GM21390 (cell line): Measurements from ENCODE around the gene ZNF593OS.

ENCODE experiments used
- ATAC-seq: cut with Tn5 transposase; IDR thresholded peaks from one replicate; pipeline ENCODE4 v1.9.1; 2021; ENCODE audit not compliant: unreplicated experiment

The ZNF593OS gene

DNA sequence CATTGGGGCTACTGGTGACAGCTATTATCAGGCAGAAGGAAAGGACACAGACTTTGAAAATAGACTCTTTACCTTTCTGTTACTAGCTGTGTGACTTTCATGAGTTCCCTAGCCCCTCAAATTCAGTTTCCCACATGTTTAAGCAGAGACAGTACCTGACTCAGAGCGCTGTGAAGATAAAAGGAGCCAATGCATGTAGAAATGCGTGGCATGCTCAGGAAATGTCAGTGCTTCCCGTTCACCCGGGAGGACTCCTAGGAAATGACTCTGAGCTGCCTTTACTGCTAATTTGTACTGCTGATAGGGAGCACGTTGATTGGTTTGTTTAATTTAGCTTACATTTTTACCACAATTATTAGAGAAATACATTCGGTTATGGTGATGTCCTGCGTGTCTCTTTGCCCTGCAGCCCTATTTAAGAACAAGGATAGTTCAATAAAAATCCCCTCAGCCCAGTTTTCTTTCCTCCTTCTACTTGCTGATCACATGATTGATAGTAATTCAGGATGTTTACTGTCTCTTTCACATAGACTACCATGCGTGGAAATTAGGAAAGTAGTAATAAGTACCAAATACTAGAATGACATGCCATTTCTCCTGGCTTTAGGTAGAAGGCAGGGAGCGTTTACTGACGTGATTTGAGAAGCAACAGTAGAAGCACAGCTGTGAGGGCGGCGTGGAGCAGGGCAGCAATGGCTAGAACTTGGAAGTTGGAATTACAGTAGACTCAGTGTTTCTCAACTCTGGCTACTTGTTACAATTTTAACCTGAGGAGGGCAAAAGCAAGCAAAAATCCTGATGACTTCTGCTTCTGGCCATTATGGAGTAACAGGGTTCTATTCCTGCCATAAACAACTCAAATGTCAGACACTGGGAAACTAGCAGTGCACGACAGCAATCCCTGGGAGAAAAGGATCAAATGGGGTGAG lies 44.1 kb downstream of the ZNF593OS start:
- ATAC-seq = no peak

DNA sequence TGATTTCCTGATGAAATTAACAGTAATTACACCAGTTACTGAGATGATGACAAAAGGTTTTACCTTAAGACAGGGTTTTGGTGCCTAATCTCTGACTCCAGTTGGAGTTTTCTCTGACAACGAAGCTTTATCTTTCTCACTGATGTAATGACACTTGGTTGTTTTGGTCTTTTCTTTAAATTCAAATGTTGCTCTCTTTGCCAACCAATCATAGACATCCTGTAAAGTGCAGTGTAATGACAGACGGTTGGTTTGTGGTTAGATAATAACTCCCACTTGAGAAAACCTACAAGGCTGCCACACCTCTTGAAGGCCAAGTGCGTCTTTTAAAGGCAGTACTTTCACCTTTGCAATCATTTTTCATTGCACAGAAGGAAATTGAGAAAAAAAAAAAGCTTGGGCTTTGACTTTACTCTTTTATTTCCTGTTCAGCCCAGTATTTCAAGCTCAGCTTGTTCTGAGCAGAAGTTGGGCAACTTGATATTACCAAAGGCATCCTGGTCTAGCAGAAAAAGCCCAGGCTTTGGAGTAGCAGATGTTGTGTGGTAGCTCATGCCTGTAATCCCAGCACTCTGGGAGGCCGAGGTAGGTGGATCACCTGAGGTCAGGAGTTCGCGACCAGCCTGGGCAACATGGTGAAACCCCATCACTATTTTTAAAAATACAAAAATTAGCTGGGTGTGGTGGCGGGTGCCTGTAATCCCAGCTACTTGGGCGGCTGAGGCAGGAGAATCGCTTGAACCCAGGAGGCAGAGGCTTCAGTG lies 45.1 kb downstream of the ZNF593OS start:
- ATAC-seq = no peak

DNA sequence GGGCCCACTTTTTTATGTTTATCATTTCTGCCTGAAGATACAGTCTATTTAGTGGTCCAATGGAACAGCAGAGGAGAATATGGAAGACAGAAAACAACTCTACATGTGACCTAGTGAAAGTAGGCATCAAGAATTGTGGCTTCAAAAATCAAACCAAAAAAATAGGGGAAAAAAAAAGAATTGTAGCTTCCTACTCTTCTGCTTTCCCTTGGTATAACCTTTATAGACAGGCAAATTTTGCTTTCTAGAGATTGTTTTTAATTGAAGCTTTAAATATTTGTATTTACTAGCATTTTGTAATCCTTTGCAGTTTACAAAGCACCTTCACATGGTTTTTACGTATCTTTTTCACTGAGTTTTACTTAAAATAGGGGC lies 45.7 kb downstream of the ZNF593OS start:
- ATAC-seq = no peak

DNA sequence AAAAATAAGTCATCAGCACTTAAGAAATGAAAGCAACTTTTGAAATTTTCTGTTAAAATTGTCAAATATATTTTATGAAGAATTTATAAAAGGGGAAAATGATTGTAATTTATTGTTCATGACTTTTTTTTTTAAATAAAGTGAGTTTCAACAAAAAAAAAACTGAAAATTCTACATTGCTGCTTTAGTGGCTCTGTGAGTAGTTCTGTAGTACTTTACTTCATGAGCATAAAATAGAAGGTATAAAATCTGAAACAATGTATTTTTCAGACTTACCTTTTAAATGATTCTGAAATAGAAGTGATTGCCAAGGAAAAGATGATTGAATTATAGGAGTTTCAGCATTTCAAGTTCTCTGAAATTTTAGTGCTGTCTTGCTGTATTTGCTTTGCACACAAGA lies 46.2 kb downstream of the ZNF593OS start:
- ATAC-seq = no peak

DNA sequence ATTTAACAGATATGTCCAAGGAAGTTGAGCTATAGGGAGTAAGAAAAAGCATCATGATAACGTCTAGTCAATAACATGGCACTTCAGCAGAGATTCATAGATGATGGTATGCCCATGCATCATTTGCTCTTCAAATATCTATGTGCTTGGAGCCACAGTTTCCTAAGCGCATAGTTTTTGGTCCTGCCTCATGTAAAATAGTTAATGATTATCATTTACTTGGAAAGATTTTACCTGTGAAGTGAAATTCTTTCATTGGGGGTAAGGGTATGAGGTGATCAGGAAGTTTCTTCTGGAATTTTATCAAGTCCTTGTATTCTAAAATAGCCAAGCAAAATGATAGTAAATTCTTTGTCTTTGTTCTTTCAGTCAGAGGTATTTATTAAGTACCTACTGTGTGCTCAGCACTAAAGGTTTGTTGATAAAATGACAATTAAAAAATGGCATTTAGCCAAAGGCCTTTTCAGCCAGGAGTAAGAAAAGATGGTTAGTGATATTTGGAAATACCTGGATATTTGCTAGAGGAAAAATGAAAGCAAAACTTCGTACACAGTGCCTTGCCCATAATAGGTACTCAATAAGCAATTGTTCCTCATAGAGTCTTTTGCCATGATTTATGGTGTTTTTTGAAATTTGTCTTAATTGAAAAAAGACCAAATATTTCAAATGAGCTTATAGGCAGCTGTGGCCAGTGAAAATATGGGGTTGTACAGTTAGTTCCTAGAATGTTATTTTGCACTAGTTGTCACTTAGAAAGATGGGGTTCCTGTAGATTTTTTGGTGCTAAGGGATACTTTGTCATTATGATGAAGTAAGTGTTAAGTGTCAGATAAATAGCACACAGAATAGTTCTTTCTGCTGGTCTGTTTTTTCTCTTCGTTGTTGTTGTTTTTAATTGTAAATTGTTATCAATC lies 47.0 kb downstream of the ZNF593OS start:
- no peak for ATAC-seq

DNA sequence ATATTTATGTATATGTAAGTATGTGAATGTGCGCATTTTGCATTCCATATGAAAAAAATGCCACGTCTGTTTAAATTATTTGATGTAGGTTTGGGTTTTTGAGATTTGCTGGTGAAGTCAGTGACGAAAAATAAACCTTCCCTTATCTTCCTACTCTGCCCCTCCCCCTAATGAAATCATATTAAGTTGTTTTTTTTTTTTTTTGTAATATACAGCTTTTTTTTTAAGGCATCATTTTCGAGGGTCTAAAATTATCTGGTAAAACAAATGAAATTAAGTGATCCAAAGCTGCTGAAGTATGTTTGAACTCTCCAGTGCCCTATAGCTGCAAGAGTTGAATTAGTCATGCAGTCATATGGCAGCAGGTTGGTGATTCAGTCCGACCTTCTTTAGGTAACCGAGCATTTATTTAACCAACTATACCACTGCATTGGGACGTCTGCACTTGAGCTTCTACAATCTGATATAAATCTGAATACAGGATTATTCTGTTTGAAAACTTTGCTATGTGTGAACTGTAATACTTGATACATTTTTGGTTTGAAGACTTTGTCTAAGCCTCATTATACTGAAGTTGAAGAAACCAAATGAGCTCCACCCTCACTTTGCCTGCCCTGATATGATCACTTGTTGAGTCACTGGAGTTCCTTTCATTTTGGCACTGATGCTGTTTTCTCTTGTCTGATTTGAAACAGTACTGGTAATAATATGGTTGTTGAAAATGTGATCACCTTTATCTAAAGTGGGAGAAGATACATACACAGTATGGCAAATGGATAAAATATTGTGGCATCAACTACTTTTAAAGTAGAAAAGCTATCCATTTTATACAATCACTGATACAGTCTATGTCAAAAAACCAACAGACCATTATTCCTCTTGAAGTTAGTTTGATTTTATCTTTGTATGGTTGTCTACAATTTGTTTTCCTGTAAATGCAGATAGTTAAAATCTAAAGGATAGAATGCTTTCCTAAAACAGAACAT lies 48.4 kb downstream of the ZNF593OS start:
- ATAC-seq = no peak

DNA sequence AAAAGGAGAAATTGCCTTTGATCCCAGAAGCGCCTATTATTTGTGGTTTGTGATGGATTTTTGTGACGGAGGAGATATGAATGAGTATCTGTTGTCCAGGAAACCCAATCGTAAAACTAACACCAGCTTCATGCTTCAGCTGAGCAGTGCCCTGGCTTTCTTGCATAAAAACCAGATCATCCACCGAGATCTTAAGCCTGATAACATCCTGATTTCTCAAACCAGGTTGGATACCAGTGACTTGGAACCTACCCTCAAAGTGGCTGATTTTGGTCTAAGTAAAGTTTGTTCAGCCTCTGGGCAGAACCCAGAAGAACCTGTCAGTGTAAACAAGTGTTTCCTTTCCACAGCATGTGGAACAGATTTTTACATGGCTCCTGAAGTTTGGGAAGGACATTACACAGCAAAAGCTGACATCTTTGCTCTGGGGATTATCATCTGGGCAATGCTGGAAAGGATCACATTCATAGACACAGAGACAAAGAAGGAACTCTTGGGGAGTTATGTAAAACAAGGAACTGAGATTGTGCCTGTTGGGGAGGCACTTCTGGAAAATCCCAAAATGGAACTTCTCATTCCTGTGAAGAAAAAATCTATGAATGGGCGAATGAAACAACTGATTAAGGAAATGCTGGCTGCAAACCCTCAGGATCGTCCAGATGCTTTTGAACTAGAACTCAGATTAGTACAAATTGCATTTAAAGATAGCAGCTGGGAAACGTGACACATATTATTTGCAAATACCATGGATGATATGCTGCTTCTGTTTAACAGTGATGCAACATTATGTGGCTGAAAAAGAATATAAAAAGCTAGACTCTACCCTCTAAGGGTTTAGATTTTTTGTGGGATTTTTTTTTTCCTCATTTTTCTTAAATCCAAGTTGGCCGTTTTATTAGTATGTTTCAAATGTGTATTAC lies 49.5 kb downstream of the ZNF593OS start:
- ATAC-seq = no peak

DNA sequence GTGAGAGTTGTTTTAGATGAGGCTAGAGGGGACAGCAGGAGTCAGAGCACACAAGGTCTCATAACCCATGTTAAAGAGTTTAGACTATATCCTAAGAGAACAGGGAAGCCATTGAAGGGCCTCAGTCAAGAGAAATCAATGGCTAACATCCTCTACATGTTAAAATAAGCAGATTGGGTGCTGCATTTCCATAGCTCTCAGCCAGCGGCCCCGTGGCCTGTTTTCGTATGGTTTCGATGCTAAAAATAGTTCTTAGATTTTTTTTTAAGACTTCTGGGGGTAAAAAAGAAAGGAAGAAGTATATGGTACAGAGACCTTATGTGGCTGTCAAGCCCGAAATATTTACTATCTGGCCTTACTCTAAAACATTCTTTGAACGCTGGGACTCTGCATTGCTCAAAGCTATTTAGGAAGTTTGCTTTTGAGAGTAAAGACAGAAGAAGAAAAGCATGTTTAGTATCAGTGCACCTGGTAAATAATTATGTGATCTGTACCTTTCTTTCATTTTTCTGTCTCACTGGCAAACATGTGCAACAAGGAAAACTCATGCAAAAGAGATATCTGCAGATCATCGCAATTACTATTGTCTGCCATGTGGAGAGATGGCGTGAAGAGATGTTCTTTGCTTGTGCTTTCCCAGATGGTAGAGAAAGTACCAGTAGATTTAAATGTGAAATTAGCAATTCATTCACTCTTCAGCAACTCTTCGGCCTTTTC lies 51.6 kb downstream of the ZNF593OS start:
- ATAC-seq = no peak
